SK-N-SH (cell line): ENCODE results near the gene USP10. TPM values are rescaled to one million over a fixed set of nuclear protein-coding genes. Genes with fewer than 3 reads are reported as not detected.

ENCODE experiments used
- CTCF ChIA-PET: fragments of 300-600, 350-600 bp; formaldehyde crosslinking; extraction: SDS; loops from one replicate; lab custom pipeline; 2021; lab: Yijun Ruan, JAX
- POLR2A ChIA-PET: fragments of 350-600 bp; sonication (Branson Sonifier 250); formaldehyde crosslinking; extraction: SDS; loops from one replicate; lab custom pipeline; 2020; ENCODE audit warnings: antibody characterized with exemption, inconsistent platforms; lab: Yijun Ruan, JAX
- DNase-seq: peaks from one replicate; pipeline ENCODE4 v3.0.0; 2012
- H2AFZ ChIP-seq: fragments of 200-600 bp; sonication (generic); 2 replicates; pipeline ENCODE4 v1.8.1; 2016; ENCODE audit warnings: antibody characterized with exemption, mild to moderate bottlenecking, low read depth
- H3F3A ChIP-seq: fragments of 200-600 bp; sonication (generic); replicated peaks from 2 replicates; pipeline ENCODE3; 2016; ENCODE audit warnings: antibody characterized with exemption, mild to moderate bottlenecking; ENCODE audit not compliant: insufficient read depth
- H3K27ac ChIP-seq, 2 experiments: fragments of 200-500 bp in 1 of 2; fragments of 200-600 bp in 1 of 2; sonication (Bioruptor generic) in 1 of 2; sonication (generic), shearing (Covaris generic) in 1 of 2; 2 replicates each; pipeline versions ENCODE4 v1.5.1 to v1.6.1; 2014 to 2016; ENCODE audit warnings: low read depth in 2 of 2, inconsistent platforms in 1 of 2, low read length in 1 of 2, mild to moderate bottlenecking in 1 of 2, mixed read lengths in 1 of 2
- H3K27me3 ChIP-seq: fragments of 200-600 bp; sonication (generic), shearing (Covaris generic); 2 replicates; pipeline ENCODE4 v1.6.1; 2016; ENCODE audit warnings: mixed run types; ENCODE audit not compliant: insufficient read depth
- H3K36me3 ChIP-seq, 2 experiments: fragments of 200-500 bp in 1 of 2; fragments of 200-600 bp in 1 of 2; sonication (Bioruptor generic) in 1 of 2; sonication (generic) in 1 of 2; replicated peaks in 1 of 2; 2 replicates each; pipeline versions ENCODE3 to v1.5.1; 2014 to 2016; ENCODE audit warnings: low read length in 1 of 2, mild to moderate bottlenecking in 1 of 2; ENCODE audit not compliant: insufficient read depth in 2 of 2, control insufficient read depth in 1 of 2
- H3K4me1 ChIP-seq, 2 experiments: fragments of 200-500 bp in 1 of 2; fragments of 200-600 bp in 1 of 2; sonication (Bioruptor generic) in 1 of 2; sonication (generic), shearing (Covaris generic) in 1 of 2; 2 replicates each; pipeline versions ENCODE4 v1.5.1 to v1.6.1; 2014 to 2016; ENCODE audit warnings: low read depth in 1 of 2, low read length in 1 of 2, mixed run types in 1 of 2; ENCODE audit not compliant: insufficient read depth in 2 of 2, control insufficient read depth in 1 of 2
- H3K4me2 ChIP-seq: fragments of 200-600 bp; sonication (generic), shearing (Covaris generic); 2 replicates; pipeline ENCODE4 v1.6.1; 2017; ENCODE audit warnings: mixed run types
- H3K4me3 ChIP-seq, 2 experiments: fragments of 200-500 bp in 1 of 2; fragments of 200-600 bp in 1 of 2; sonication (Bioruptor generic) in 1 of 2; sonication (generic), shearing (Covaris generic) in 1 of 2; 2 replicates each; pipeline versions ENCODE4 v1.5.1 to v1.8.1; 2014 to 2016; ENCODE audit warnings: low read depth in 2 of 2, inconsistent platforms in 1 of 2, low read length in 1 of 2, mild to moderate bottlenecking in 1 of 2, mixed read lengths in 1 of 2, moderate library complexity in 1 of 2
- H3K79me2 ChIP-seq: fragments of 200-600 bp; sonication (generic); 2 replicates; pipeline ENCODE4 v1.8.1; 2017; ENCODE audit warnings: mild to moderate bottlenecking; ENCODE audit not compliant: insufficient read depth
- H3K9ac ChIP-seq: fragments of 200-600 bp; sonication (generic); 2 replicates; pipeline ENCODE4 v1.6.1; 2017; ENCODE audit warnings: mixed run types
- H3K9me2 ChIP-seq: fragments of 200-600 bp; sonication (generic); 2 replicates; pipeline ENCODE4 v1.6.1; 2017; ENCODE audit warnings: mixed run types
- H3K9me3 ChIP-seq: fragments of 200-600 bp; sonication (generic); 2 replicates; pipeline ENCODE4 v1.6.1; 2017; ENCODE audit warnings: mixed run types, mild to moderate bottlenecking, moderate library complexity
- H4K20me1 ChIP-seq: fragments of 200-600 bp; sonication (generic); 2 replicates; pipeline ENCODE4 v1.6.1; 2017; ENCODE audit warnings: mild to moderate bottlenecking, mixed run types; ENCODE audit not compliant: insufficient read depth
- CHD2 ChIP-seq: fragments of 150-350 bp; IDR thresholded peaks from 2 replicates; pipeline ENCODE4 v1.6.1; 2018; ENCODE audit warnings: low read length; ENCODE audit not compliant: partially characterized antibody
- ELF1 ChIP-seq: IDR thresholded peaks from 2 replicates; pipeline ENCODE4 v1.4.0; 2012
- EZH2phosphoT487 ChIP-seq: fragments of 200-600 bp; sonication (generic); IDR thresholded peaks from 2 replicates; pipeline ENCODE4 v1.6.1; 2017; ENCODE audit warnings: low read depth, mixed run types, mild to moderate bottlenecking, antibody characterized with exemption, moderate library complexity, borderline replicate concordance
- FOXM1 ChIP-seq: IDR thresholded peaks from 2 replicates; pipeline ENCODE4 v1.4.0; 2012; ENCODE audit warnings: low read depth, mild to moderate bottlenecking
- JUND ChIP-seq: IDR thresholded peaks from 2 replicates; pipeline ENCODE4 v1.4.0; 2012
- MXI1 ChIP-seq: IDR thresholded peaks from 2 replicates; pipeline ENCODE4 v1.6.1; 2012; ENCODE audit warnings: mild to moderate bottlenecking, low read depth, low read length, improper control_type of control experiment
- NRF1 ChIP-seq: IDR thresholded peaks from 2 replicates; pipeline ENCODE4 v1.6.1; 2012; ENCODE audit warnings: low read depth, mild to moderate bottlenecking, low read length
- PBX3 ChIP-seq: IDR thresholded peaks from 2 replicates; pipeline ENCODE4; 2012
- POLR2AphosphoS5 ChIP-seq: IDR thresholded peaks from 2 replicates; pipeline ENCODE4 v1.6.1; 2012; ENCODE audit warnings: low read depth, low read length
- RAD21 ChIP-seq: IDR thresholded peaks from 2 replicates; pipeline ENCODE4 v1.6.1; 2012; ENCODE audit warnings: mild to moderate bottlenecking, low read length
- RCOR1 ChIP-seq: fragments of 150-350 bp; IDR thresholded peaks from 2 replicates; pipeline ENCODE4 v1.6.1; 2017; ENCODE audit warnings: antibody characterized with exemption, low read length
- REST ChIP-seq: IDR thresholded peaks from 2 replicates; pipeline ENCODE4 v1.6.1; 2012; ENCODE audit warnings: mild to moderate bottlenecking, low read depth, low read length, moderate library complexity
- SIN3A ChIP-seq: IDR thresholded peaks from 2 replicates; pipeline ENCODE4 v1.6.1; 2012; ENCODE audit warnings: low read depth, mild to moderate bottlenecking, low read length, moderate library complexity, borderline replicate concordance
- TAF1 ChIP-seq: IDR thresholded peaks from 2 replicates; pipeline ENCODE4 v1.6.1; 2012; ENCODE audit warnings: low read depth, mild to moderate bottlenecking, low read length, moderate library complexity, borderline replicate concordance
- TCF12 ChIP-seq: IDR thresholded peaks from 2 replicates; pipeline ENCODE4 v1.4.0; 2012
- TEAD4 ChIP-seq: IDR thresholded peaks from 2 replicates; pipeline ENCODE4 v1.4.0; 2012; ENCODE audit warnings: mild to moderate bottlenecking, borderline replicate concordance; ENCODE audit not compliant: insufficient read depth
- USF1 ChIP-seq: IDR thresholded peaks from 2 replicates; pipeline ENCODE4 v1.4.0; 2012; ENCODE audit warnings: low read depth, borderline replicate concordance
- USF2 ChIP-seq: fragments of 150-350 bp; IDR thresholded peaks from 2 replicates; pipeline ENCODE4 v1.6.1; 2017; ENCODE audit warnings: antibody characterized with exemption, low read length, low read depth, borderline replicate concordance
- YY1 ChIP-seq: IDR thresholded peaks from 2 replicates; pipeline ENCODE4 v1.4.0; 2012; ENCODE audit warnings: low read depth, mild to moderate bottlenecking
- WGBS: methylation state at CpG from one replicate; pipeline ENCODE4 v1.1.6; 2017; ENCODE audit warnings: low lambda C conversion rate; 5-methylcytosine and 5-hydroxymethylcytosine counted together
- polyA plus RNA-seq, 3 experiments: library from polyadenylated mRNA; depleted of rRNA; stranded (reverse); fragments of >200 nt; gene quantifications; 2 replicates each; pipeline ENCODE4 v1.2.3, GENCODE V29; 2012

Gene USP10
- polyA plus RNA-seq, 1 of the 3 experiments (the other 2 are of a cell fraction), result 49.2 TPM

- H3K27ac ChIP-seq, result no peak overlapping the region
- no peak for DNase-seq
- no peaks in the 10 kb centered on the region for H3K9me2 ChIP-seq
- H4K20me1 ChIP-seq, result no peaks in the 10 kb centered on the region
- no peaks in the 10 kb centered on the region for H3K79me2 ChIP-seq
- H3K4me2 ChIP-seq, result no peak overlapping the region
- H3K36me3 ChIP-seq, result no peaks in the 10 kb centered on the region
- H3F3A ChIP-seq, result peaks cover 19% of the 10 kb centered on the region
- POLR2A ChIA-PET, result no interaction called here
- H3K27me3 ChIP-seq, result no peaks in the 10 kb centered on the region; the same call in 1 of the 2 replicates
- 86% methylated on average over 15 of the region's 17 CpGs for WGBS
- peaks cover 9 to 11% of the 10 kb centered on the region in 2 experiments; a peak in 2 of 4 replicates for H3K4me1 ChIP-seq
- no peak overlapping the region for H3K4me3 ChIP-seq
- H3K9ac ChIP-seq, result no peak overlapping the region
- H2AFZ ChIP-seq, result no peak overlapping the region
- no peak for TF ChIP-seq RCOR1
- TF ChIP-seq SIN3A, result no peak
- no peak for TF ChIP-seq YY1
- TF ChIP-seq NRF1, result no peak
- no peak for TF ChIP-seq ELF1
- TF ChIP-seq REST, result no peak
- TF ChIP-seq, all 33 proteins: peak for 0
- CTCF ChIA-PET, result interaction anchor here (0.9 to 2.0 kb wide), 2 partner anchors 15 to 56 kb away, joined by 3 to 5 read pairs; no protein-coding TSS in a partner anchor
- no peaks in the 10 kb centered on the region for H3K9me3 ChIP-seq
These were observed 110.9 kb downstream of the USP10 start for GRCh38 chr16:84810518-84811273.

DNA sequence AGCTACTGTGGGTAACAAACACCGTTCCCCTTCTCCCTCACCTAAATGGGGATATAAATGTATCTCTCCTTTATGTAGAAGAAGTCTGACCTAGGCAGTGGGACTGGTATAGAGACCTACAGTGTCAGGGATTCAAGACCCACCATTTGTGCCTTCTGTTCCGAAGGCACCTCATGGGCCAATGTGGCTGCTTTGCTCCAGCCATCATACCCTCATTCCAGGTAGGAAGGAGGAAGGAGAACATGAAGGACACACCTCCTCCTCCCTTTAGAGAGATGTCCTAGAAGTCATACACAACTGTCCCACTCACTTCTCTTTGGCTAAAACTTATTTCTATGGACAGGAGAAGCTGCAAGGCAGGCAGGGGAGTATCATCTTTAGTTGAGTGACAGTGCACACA lies 111.7 kb downstream of the USP10 start:
- H3K9me3 ChIP-seq, result no peaks in the 10 kb centered on the region
- H2AFZ ChIP-seq, result no peak overlapping the region
- CTCF ChIA-PET, result no interaction called here
- no peaks in the 10 kb centered on the region for H3K79me2 ChIP-seq
- H3K27ac ChIP-seq, result no peak overlapping the region
- H3K9me2 ChIP-seq, result no peaks in the 10 kb centered on the region
- no peak overlapping the region for H3K4me2 ChIP-seq
- DNase-seq, result no peak
- peaks cover 5 to 6% of the 10 kb centered on the region in 2 experiments; a peak in 1 of 4 replicates for H3K4me1 ChIP-seq
- H4K20me1 ChIP-seq, result no peaks in the 10 kb centered on the region
- 94% methylated on average over 2 of the region's 2 CpGs for WGBS
- POLR2A ChIA-PET, result no interaction called here
- peaks cover 11% of the 10 kb centered on the region for H3F3A ChIP-seq
- H3K9ac ChIP-seq, result no peak overlapping the region
- no peaks in the 10 kb centered on the region for H3K36me3 ChIP-seq
- TF ChIP-seq PBX3, result no peak
- TF ChIP-seq MXI1, result no peak
- TF ChIP-seq RAD21, result no peak
- TF ChIP-seq EZH2phosphoT487, result no peak
- TF ChIP-seq YY1, result no peak
- TF ChIP-seq TCF12, result no peak
- TF ChIP-seq USF1, result no peak
- no peak for TF ChIP-seq RCOR1
- no peak for TF ChIP-seq TEAD4
- no peak for TF ChIP-seq JUND
- TF ChIP-seq CHD2, result no peak
- no peak for TF ChIP-seq POLR2AphosphoS5
- TF ChIP-seq TAF1, result no peak
- TF ChIP-seq ELF1, result no peak
- no peak for TF ChIP-seq FOXM1
- TF ChIP-seq USF2, result no peak
- TF ChIP-seq NRF1, result no peak
- TF ChIP-seq, all 33 proteins: peak for 0
- Histone ChIP-seq H3K4me3 (no peak overlapping the region), H3K27me3 (no peaks in the 10 kb centered on the region; the same call in 1 of the 2 replicates)
